Heart right ventricle (tissue), 16 donors: ENCODE measurements around the gene PAAF1. TPM values are rescaled to one million over a fixed set of nuclear protein-coding genes. Genes with fewer than 3 reads are reported as not detected.
A peak's percentile ranks its signal among the peaks of the same experiment; 100 is the strongest.

Experiments
- ATAC-seq, 8 donors: fragments of 200-7000 bp; cut with Tn5 transposase; one replicate each; pipeline ENCODE4 v1.9.1; 2020; ENCODE audit warnings: mild to moderate bottlenecking in 8 of 8, moderate library complexity in 8 of 8, moderate number of reproducible peaks in 1 of 8
- DNase-seq, 2 donors: peaks; one replicate each; pipeline ENCODE4 v3.0.0-alpha.2; 2020
- H3K27ac ChIP-seq, 10 donors: fragments of 200-600 bp; sonication (generic) in 2 of 10; one replicate each; pipeline versions ENCODE4 v1.5.0 to v1.8.0; 2020 to 2022; ENCODE audit warnings: mild to moderate bottlenecking in 3 of 10
- H3K27me3 ChIP-seq, 7 donors: fragments of 200-600 bp; one replicate each; pipeline ENCODE4 v1.8.0; 2021 to 2022; ENCODE audit warnings: mild to moderate bottlenecking in 2 of 7
- H3K36me3 ChIP-seq, 9 donors: fragments of 200-600 bp; sonication (generic) in 1 of 9; one replicate each; pipeline versions ENCODE4 v1.5.0 to v1.8.0; 2020 to 2022; ENCODE audit warnings: mild to moderate bottlenecking in 2 of 9
- H3K4me1 ChIP-seq, 9 donors: fragments of 200-600 bp; sonication (generic) in 1 of 9; one replicate each; pipeline versions ENCODE4 v1.5.0 to v1.8.0; 2020 to 2022; ENCODE audit warnings: mild to moderate bottlenecking in 4 of 9
- H3K4me3 ChIP-seq, 10 donors: fragments of 200-600 bp; sonication (generic) in 2 of 10; one replicate each; pipeline versions ENCODE4 v1.5.0 to v1.8.0; 2020 to 2022; ENCODE audit warnings: mild to moderate bottlenecking in 7 of 10, moderate library complexity in 2 of 10
- H3K9me3 ChIP-seq, 11 donors: fragments of 200-600 bp in 10 of 11; sonication (generic) in 2 of 11; one replicate each; pipeline versions ENCODE4 v1.5.0 to v1.8.0; 2013 to 2022; ENCODE audit warnings: mild to moderate bottlenecking in 2 of 11, control low read depth in 1 of 11, moderate library complexity in 1 of 11
- WGBS, 2 donors: extraction: QIAGEN DNeasy Blood & Tissue Kit; methylation state at CpG; one replicate each; pipeline ENCODE4 v1.1.7; 2013; ENCODE audit warnings: inconsistent platforms in 1 of 2; 5-methylcytosine and 5-hydroxymethylcytosine counted together
- intact Hi-C, 10 donors: fragments of 100-400 bp; cut with DNase I; formaldehyde crosslinking; loops; one replicate each; pipeline versions ENCODE4 v1.11.1 to v1.14.2; 2022
- polyA plus RNA-seq, 2 donors: library from polyadenylated mRNA; stranded (reverse); fragments of 200-250 nt; gene quantifications; one replicate each; pipeline ENCODE4 v1.2.3, GENCODE V29; 2013
- total RNA-seq, 10 donors: library from RNA; stranded (reverse); fragmentation: NEBNext Ultra II Directional in 3 of 10; extraction: Animal tissue kit (Norgen Biotek cat#: 25700) in 3 of 10; gene quantifications; one replicate each; pipeline versions ENCODE4 v1.2.1 to v1.2.4, GENCODE V29; 2021 to 2023
- TF ChIP-seq, protein P1 (sequence below), 9 donors: fragments of 200-600 bp; sonication (generic) in 2 of 9; IDR thresholded peaks; one replicate each; pipeline versions ENCODE4 v1.5.0 to v1.8.0; 2021 to 2022; ENCODE audit warnings: antibody characterized with exemption in 9 of 9, mild to moderate bottlenecking in 5 of 9, moderate library complexity in 1 of 9
- donor health status: Arrhythmogenic right ventricular cardiomyopathy.
- donor health status: ischemic (EF 13 %, LVEDD 7.1; RV severe dilation, severe dysfunction).
- donor health status: healthy with polysubstance abuse.
- donor health status: DM: no; HTN: yes; CAD: no.
- donor health status: DM: no; HTN: no; CAD: no.
- donor health status: ischemic (EF 25% LVEDD 6.9; RV normal size, moderate dysfunction).
- donor health status: ischemic (EF 25% LVEDD 5.7; RV mildly dilated, moderate dysfunction).
- donor health status: healthy.
- donor health status: DM: yes; HTN: yes; CAD: no.
- donor health status: Ischemic cardiomyopathy.
- donor health status: ischemic (EF 35%, LVEDD 5.7; RV mildly dilated, moderate dysfunction).
- donor health status: nonischemic (EF 11% LVEDD 7.7; RV severe dilation, severe dysfunction).
- donor health status: DM: yes; HTN: yes; CAD: no.
- donor health status: PGD.
- donor health status: ischemic (EF 29% LVEDD 5.4; RV normal size, mild dysfunction).
- donor health status: nonischemic (EF 23%, LVEDD 6.1; RV moderate dilation, normal function).

Gene PAAF1
- total and polyA plus RNA-seq, 12 donors: 7.7 to 27.4 (median 12.8) TPM

DNA sequence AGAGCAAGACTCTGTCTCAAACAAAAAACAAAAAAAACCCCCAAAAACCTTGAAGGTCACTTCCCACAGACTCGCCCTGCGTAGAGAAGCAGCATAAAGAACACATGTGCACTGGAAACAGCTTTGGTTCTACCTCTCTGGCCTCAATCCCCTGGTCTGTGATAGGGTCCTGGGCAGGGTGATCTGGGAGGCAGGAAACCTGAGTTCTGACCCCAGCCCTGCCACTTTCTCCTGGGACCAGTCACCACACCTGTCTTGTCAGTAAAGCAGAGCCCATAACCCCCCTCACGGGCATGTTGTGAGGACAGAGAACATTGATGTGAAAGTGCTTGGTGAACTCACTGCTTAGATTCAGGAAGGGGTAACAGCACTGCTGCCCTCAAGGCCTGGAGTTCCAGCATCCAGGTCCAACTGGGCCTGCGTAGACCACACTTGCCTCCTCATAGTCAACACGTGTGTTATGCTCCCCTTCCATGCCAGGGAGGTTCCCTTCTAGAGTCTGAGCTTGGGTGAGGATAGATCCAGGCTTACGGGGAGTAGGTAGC is 94.4 kb downstream of the PAAF1 start:
- H3K4me3 ChIP-seq: no peak overlapping the region

DNA sequence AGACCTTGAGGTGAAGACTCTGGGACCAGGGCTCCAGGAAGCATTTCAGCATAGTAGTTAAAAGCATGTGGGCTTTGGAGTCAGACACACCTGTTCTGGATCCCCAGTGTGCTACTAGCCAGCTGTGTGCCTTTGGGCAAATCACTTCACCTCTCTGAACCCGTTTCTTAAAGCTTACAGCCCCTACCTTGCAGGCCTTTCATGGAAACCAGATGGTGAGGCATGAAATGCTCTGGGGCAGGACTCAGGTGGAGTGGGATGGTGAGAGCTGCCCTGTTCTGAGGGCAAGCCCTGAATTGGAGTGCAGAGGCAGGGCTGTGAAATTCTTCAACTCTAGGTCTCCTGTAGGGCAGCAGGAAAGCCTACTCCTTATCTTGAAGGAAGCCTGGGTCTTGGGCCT is 95.4 kb downstream of the PAAF1 start:
- TF ChIP-seq, protein P1, sequence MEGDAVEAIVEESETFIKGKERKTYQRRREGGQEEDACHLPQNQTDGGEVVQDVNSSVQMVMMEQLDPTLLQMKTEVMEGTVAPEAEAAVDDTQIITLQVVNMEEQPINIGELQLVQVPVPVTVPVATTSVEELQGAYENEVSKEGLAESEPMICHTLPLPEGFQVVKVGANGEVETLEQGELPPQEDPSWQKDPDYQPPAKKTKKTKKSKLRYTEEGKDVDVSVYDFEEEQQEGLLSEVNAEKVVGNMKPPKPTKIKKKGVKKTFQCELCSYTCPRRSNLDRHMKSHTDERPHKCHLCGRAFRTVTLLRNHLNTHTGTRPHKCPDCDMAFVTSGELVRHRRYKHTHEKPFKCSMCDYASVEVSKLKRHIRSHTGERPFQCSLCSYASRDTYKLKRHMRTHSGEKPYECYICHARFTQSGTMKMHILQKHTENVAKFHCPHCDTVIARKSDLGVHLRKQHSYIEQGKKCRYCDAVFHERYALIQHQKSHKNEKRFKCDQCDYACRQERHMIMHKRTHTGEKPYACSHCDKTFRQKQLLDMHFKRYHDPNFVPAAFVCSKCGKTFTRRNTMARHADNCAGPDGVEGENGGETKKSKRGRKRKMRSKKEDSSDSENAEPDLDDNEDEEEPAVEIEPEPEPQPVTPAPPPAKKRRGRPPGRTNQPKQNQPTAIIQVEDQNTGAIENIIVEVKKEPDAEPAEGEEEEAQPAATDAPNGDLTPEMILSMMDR (IDR thresholded peaks at IDR 0.05): no peak
- WGBS, 2 donors: 84 to 100% methylated on average over 1 of the region's 1 CpG
- ATAC-seq: no peak
- Histone ChIP-seq H3K36me3 (peaks cover 0 to 34% (median 0%) of the 10 kb centered on the region in 9 donors), H3K4me1 (peaks cover 0 to 42% (median 5%) of the 10 kb centered on the region in 9 donors), H3K27ac (no peak overlapping the region), H3K27me3 (no peaks in the 10 kb centered on the region), H3K9me3 (no peaks in the 10 kb centered on the region), H3K4me3 (no peak overlapping the region)
- no peak for DNase-seq
- intact Hi-C loops: loop anchor here in 1 of 10 donors (10.0 kb wide), 1 partner anchor 53 kb away; no protein-coding TSS in a partner anchor

More for the DNA sequence above, 94.4 kb downstream of the PAAF1 start:
- intact Hi-C loops: loop anchor here in 1 of 10 donors (10.0 kb wide), 1 partner anchor 54 kb away; no protein-coding TSS in a partner anchor
- Histone ChIP-seq H3K36me3 (peaks cover 0 to 24% (median 0%) of the 10 kb centered on the region in 9 donors), H3K9me3 (no peaks in the 10 kb centered on the region), H3K4me1 (peaks cover 0 to 34% (median 5%) of the 10 kb centered on the region in 9 donors), H3K27me3 (no peaks in the 10 kb centered on the region), H3K27ac (no peak overlapping the region)
- 88% methylated on average over 6 of the region's 6 CpGs for WGBS, 2 donors
- DNase-seq (no peak), ATAC-seq (peak in 1 of 8 donors; percentile 7)
- TF ChIP-seq, protein P1 (IDR thresholded peaks at IDR 0.05): no peak

GRCh38 chr11:73972620-73973449 is 96.0 kb downstream of the PAAF1 start:
- Histone ChIP-seq H3K36me3 (peaks cover 0 to 40% (median 2%) of the 10 kb centered on the region in 9 donors), H3K9me3 (no peaks in the 10 kb centered on the region), H3K27ac (peak overlapping the region in 2 of 10 donors; percentile 14 to 53), H3K27me3 (no peaks in the 10 kb centered on the region), H3K4me1 (peaks cover 0 to 49% (median 5%) of the 10 kb centered on the region in 9 donors), H3K4me3 (no peak overlapping the region)
- 80 to 85% methylated on average over 11 of the region's 11 CpGs for WGBS, 2 donors
- intact Hi-C loops: loop anchor here in 1 of 10 donors (10.0 kb wide), 1 partner anchor 52 kb away; no protein-coding TSS in a partner anchor
- TF ChIP-seq, protein P1 (IDR thresholded peaks at IDR 0.05): no peak
- no peak for DNase-seq
- peak in 1 of 8 donors; percentile 24 for ATAC-seq
